ENCODE results near the gene ANO2. TPM values are rescaled to one million over a fixed set of nuclear protein-coding genes. Genes with fewer than 3 reads are reported as not detected.

ANO2 gene
- total RNA-seq, 2 donors from 2014 or later = 2.8 to 9.3 TPM

DNA sequence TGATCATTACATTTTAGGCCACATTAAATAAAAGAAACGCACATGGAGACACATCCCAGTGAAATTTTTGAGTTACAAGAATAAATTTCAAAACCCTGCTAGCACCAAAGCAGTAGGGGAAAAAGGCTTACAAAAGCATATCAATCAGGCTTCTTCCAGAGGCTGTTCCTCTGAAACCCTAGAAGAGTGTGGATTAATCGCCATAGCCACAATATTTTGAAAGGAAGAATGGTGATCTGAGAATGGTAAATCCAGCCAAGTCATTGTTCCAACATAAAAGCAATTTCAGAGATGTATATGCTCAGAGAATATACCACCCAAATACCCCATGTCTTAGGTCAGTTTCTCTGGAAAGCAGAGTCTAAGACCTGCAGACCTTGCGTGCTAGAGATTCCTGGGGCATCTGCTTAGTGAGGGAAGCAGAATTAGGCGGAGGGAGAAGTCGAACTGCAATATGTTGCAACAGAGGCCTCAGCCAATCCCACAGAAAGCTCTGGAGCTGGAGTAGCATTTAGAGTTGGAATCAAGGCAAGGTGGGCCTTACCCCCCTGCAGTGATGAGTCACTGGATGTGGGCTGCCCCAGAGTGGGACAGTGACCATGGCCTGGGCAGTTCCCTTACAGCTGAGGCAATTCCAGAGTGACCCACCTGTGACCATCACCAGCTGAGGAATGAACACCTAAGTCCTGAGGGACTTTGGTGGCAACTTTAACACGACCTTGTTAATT, 387.9 kb downstream of the ANO2 start:
- no peaks in the 10 kb centered on the region for H3K27me3 ChIP-seq
- no peak for DNase-seq (ENCODE audit: low spot score)
- H3K9me3 ChIP-seq = no peaks in the 10 kb centered on the region
- H3K36me3 ChIP-seq = no peaks in the 10 kb centered on the region
- H3K4me3 ChIP-seq = no peak overlapping the region
- TF ChIP-seq, protein P1, sequence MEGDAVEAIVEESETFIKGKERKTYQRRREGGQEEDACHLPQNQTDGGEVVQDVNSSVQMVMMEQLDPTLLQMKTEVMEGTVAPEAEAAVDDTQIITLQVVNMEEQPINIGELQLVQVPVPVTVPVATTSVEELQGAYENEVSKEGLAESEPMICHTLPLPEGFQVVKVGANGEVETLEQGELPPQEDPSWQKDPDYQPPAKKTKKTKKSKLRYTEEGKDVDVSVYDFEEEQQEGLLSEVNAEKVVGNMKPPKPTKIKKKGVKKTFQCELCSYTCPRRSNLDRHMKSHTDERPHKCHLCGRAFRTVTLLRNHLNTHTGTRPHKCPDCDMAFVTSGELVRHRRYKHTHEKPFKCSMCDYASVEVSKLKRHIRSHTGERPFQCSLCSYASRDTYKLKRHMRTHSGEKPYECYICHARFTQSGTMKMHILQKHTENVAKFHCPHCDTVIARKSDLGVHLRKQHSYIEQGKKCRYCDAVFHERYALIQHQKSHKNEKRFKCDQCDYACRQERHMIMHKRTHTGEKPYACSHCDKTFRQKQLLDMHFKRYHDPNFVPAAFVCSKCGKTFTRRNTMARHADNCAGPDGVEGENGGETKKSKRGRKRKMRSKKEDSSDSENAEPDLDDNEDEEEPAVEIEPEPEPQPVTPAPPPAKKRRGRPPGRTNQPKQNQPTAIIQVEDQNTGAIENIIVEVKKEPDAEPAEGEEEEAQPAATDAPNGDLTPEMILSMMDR (IDR thresholded peaks at IDR 0.05) = no peak
- H3K4me1 ChIP-seq = no peaks in the 10 kb centered on the region
- H3K27ac ChIP-seq = no peak overlapping the region

DNA sequence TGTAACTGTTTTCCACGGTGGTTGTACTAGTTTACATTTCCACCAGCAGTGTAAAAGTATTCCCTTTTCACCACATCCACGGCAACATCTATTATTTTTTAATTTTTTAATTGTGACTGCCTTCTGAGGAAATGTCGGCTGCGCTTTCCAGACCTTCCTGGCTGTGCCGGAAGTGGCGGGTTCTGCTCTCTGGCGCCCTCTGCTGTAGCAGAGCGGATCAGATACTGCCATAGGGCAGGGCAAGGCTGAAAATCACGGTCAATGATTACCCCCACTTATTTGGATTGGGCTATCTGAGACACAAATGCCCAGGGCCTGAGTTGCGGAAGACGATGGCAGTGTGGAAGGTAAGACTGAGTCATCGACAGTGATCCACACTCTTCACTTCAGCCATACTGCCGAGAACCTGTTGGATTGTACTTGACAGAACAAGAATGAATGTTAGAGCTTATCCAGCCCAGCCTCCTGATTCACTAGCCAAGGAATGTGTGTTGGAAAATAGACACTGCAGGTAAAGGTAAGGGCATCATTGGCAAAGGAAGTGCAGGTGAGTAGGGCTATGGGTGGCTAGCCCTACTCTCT, 388.9 kb downstream of the ANO2 start:
- Histone ChIP-seq H3K9me3 (no peaks in the 10 kb centered on the region), H3K4me1 (no peaks in the 10 kb centered on the region), H3K4me3 (no peak overlapping the region), H3K36me3 (no peaks in the 10 kb centered on the region), H3K27ac (no peak overlapping the region), H3K27me3 (no peaks in the 10 kb centered on the region)
- no peak for DNase-seq (ENCODE audit: low spot score)
- TF ChIP-seq, protein P1 (IDR thresholded peaks at IDR 0.05) = peak in 1 of 2 donors; percentile 33

DNA sequence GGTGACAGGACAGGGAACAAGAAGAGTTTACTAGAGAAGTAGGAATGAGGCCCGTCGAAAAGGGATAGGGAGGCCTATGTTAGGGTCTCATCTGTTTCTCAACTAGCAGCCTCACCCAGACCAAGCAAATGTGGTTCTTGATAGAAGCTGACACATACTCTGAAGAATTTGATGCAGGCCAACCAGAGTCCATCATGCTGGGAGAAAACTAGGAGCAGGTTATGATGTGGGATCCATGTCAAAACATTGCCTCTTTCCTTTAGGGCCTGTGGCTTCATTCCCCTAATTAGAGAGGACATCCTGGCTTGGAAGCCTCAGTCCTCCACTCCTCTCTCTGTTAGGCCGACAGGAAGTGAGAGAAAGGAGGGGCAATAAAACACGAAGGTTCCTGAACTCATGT, 390.3 kb downstream of the ANO2 start:
- no peak overlapping the region for H3K27ac ChIP-seq

DNA sequence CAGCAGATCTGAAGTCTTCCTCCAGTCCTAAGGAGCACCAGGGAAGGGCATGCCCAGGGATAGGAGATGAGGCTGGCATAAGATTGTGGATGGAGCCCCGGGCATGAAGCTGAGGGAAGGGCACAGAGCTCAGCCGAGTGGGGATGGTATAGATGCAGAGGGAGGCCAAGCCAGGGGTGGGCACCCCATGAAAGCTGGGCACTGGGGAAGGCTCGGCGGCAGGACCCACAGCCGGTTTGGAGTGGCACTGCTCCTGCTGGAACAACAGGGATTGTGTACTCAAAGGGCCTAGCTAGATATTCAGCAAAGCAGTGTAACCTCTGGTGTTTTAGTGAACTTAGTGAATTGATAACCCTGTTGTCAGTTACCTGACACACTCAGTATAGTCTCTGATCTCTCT, 396.0 kb downstream of the ANO2 start:
- no peak overlapping the region for H3K4me3 ChIP-seq
- no peaks in the 10 kb centered on the region for H3K4me1 ChIP-seq
- no peak for DNase-seq (ENCODE audit: low spot score)

More for the DNA sequence above, 390.3 kb downstream of the ANO2 start:
- no peak for DNase-seq (ENCODE audit: low spot score)
- Histone ChIP-seq H3K4me1 (no peaks in the 10 kb centered on the region), H3K27me3 (no peaks in the 10 kb centered on the region), H3K4me3 (no peak overlapping the region), H3K9me3 (no peaks in the 10 kb centered on the region), H3K36me3 (no peaks in the 10 kb centered on the region)
- TF ChIP-seq, protein P1 (IDR thresholded peaks at IDR 0.05) = no peak

DNA sequence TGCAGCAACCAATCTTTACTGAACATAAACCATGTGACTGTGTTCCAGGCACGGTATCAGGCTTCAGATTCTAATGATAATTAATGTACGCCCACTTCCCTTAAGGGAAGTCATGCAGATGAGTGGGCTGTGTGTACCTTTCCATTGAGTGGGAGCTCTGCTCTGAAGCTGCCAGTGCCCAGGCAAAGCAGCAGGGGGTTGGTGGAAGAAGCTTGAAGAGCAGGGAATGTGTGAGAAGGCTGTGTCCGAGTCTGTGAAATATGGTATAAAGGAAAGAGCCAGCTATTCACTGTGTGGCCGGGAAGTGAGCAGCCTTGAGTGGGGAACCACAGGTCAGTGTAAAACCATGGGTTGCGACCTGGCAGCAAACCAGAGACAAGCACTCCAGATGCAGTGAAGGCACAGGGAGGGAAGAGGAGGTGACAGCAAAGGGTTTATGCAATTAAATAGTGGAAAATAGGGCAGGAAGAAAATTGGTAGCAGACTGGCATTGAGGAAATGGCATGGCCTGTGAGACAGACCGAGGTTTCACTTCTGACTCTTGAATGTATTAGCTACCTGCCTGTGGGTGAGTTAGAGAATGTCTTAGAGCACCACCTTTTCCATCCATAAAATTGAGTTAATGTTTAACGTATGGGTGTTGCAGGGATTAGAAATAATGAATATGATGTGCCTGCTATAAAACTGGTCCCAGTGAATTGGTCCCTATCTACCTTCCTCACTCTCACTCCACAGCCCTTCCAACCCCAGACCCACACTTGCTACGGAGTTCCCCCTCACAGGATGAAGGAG, 396.7 kb downstream of the ANO2 start:
- TF ChIP-seq, protein P1 (IDR thresholded peaks at IDR 0.05) = no peak
- peaks cover 0 to 19% of the 10 kb centered on the region in 2 donors for H3K9me3 ChIP-seq
- H3K4me1 ChIP-seq = no peaks in the 10 kb centered on the region
- no peak overlapping the region for H3K27ac ChIP-seq
- H3K27me3 ChIP-seq = no peaks in the 10 kb centered on the region
- no peak overlapping the region for H3K4me3 ChIP-seq
- no peak for DNase-seq (ENCODE audit: low spot score)
- no peaks in the 10 kb centered on the region for H3K36me3 ChIP-seq

More for the DNA sequence above, 396.0 kb downstream of the ANO2 start:
- H3K36me3 ChIP-seq = no peaks in the 10 kb centered on the region
- no peaks in the 10 kb centered on the region for H3K27me3 ChIP-seq
- H3K9me3 ChIP-seq = peaks cover 0 to 13% of the 10 kb centered on the region in 2 donors
- H3K27ac ChIP-seq = no peak overlapping the region
- TF ChIP-seq, protein P1 (IDR thresholded peaks at IDR 0.05) = no peak

All from right atrium auricular region (tissue), 2 donors.